ENCODE results near the gene IL18R1. TPM values are rescaled to one million over a fixed set of nuclear protein-coding genes. Genes with fewer than 3 reads are reported as not detected.

Gene IL18R1
- total RNA-seq, 1 donor from 2014 or later, result 68.2 TPM

- no peaks in the 10 kb centered on the region for H3K27me3 Mint-ChIP-seq (ENCODE audit: low read depth)
- H3K4me3 Mint-ChIP-seq (ENCODE audit: low read depth), result no peak overlapping the region
Measured at GRCh38 chr2:102334486-102334885, 21.1 kb upstream of the IL18R1 start.

GRCh38 chr2:102335871-102336366, 19.7 kb upstream of the IL18R1 start:
- intact Hi-C loops (cut with micrococcal nuclease), result loop anchor here (2.0 kb wide), 3 partner anchors 13 to 31 kb away; no protein-coding TSS in a partner anchor
- H3K4me1 Mint-ChIP-seq (ENCODE audit: low read depth), result peaks cover 48% of the 10 kb centered on the region
- H3K36me3 Mint-ChIP-seq (ENCODE audit: low read depth), result peaks cover 26% of the 10 kb centered on the region
- no peak for DNase-seq (ENCODE audit: low spot score)
- H3K9me3 Mint-ChIP-seq, result peaks cover 15% of the 10 kb centered on the region
- H3K27ac Mint-ChIP-seq, result no peak overlapping the region
- no peak overlapping the region for H3K4me3 Mint-ChIP-seq (ENCODE audit: low read depth)
- H3K27me3 Mint-ChIP-seq (ENCODE audit: low read depth), result no peaks in the 10 kb centered on the region

More at GRCh38 chr2:102334486-102334885, 21.1 kb upstream of the IL18R1 start:
- Mint-ChIP-seq H3K36me3 (ENCODE audit: low read depth) (peaks cover 20% of the 10 kb centered on the region), H3K9me3 (peaks cover 15% of the 10 kb centered on the region), H3K27ac (no peak overlapping the region), H3K4me1 (ENCODE audit: low read depth) (peaks cover 44% of the 10 kb centered on the region)
- intact Hi-C loops (cut with micrococcal nuclease), result no loop called here
- no peak for DNase-seq (ENCODE audit: low spot score)

GRCh38 chr2:102336502-102336945, 19.1 kb upstream of the IL18R1 start:
- intact Hi-C loops (cut with micrococcal nuclease), result loop anchor here (2.0 kb wide), 3 partner anchors 14 to 32 kb away; no protein-coding TSS in a partner anchor
- H3K4me1 Mint-ChIP-seq (ENCODE audit: low read depth), result peaks cover 49% of the 10 kb centered on the region
- H3K27ac Mint-ChIP-seq, result peak overlapping the region; percentile 10
- H3K9me3 Mint-ChIP-seq, result peaks cover 15% of the 10 kb centered on the region
- DNase-seq (ENCODE audit: low spot score), result no peak
- peaks cover 21% of the 10 kb centered on the region for H3K36me3 Mint-ChIP-seq (ENCODE audit: low read depth)
- H3K27me3 Mint-ChIP-seq (ENCODE audit: low read depth), result no peaks in the 10 kb centered on the region
- no peak overlapping the region for H3K4me3 Mint-ChIP-seq (ENCODE audit: low read depth)

- H3K36me3 Mint-ChIP-seq (ENCODE audit: low read depth), result peaks cover 19% of the 10 kb centered on the region
- H3K4me3 Mint-ChIP-seq (ENCODE audit: low read depth), result no peak overlapping the region
- DNase-seq (ENCODE audit: low spot score), result no peak
- peaks cover 49% of the 10 kb centered on the region for H3K4me1 Mint-ChIP-seq (ENCODE audit: low read depth)
- no peak overlapping the region for H3K27ac Mint-ChIP-seq
- H3K27me3 Mint-ChIP-seq (ENCODE audit: low read depth), result no peaks in the 10 kb centered on the region
- intact Hi-C loops (cut with micrococcal nuclease), result loop anchor here (2.0 kb wide), 3 partner anchors 14 to 32 kb away; no protein-coding TSS in a partner anchor
- peaks cover 13% of the 10 kb centered on the region for H3K9me3 Mint-ChIP-seq
Measured at GRCh38 chr2:102337012-102337411, 18.6 kb upstream of the IL18R1 start.

GRCh38 chr2:102337481-102338386, 17.9 kb upstream of the IL18R1 start:
- no peak overlapping the region for H3K4me3 Mint-ChIP-seq (ENCODE audit: low read depth)
- H3K27me3 Mint-ChIP-seq (ENCODE audit: low read depth), result no peaks in the 10 kb centered on the region
- intact Hi-C loops (cut with micrococcal nuclease), result loop anchor here (1.0 to 2.0 kb wide), 4 partner anchors 13 to 79 kb away; no protein-coding TSS in a partner anchor
- H3K36me3 Mint-ChIP-seq (ENCODE audit: low read depth), result peaks cover 14% of the 10 kb centered on the region
- peak overlapping the region; percentile 78 for H3K27ac Mint-ChIP-seq
- peaks cover 44% of the 10 kb centered on the region for H3K4me1 Mint-ChIP-seq (ENCODE audit: low read depth)
- no peak for DNase-seq (ENCODE audit: low spot score)
- peaks cover 6% of the 10 kb centered on the region for H3K9me3 Mint-ChIP-seq

GRCh38 chr2:102340778-102341177, 14.8 kb upstream of the IL18R1 start:
- Mint-ChIP-seq H3K36me3 (ENCODE audit: low read depth) (peaks cover 6% of the 10 kb centered on the region), H3K27me3 (ENCODE audit: low read depth) (no peaks in the 10 kb centered on the region), H3K4me3 (ENCODE audit: low read depth) (no peak overlapping the region), H3K4me1 (ENCODE audit: low read depth) (peaks cover 27% of the 10 kb centered on the region), H3K27ac (no peak overlapping the region), H3K9me3 (no peaks in the 10 kb centered on the region)
- no peak for DNase-seq (ENCODE audit: low spot score)
- intact Hi-C loops (cut with micrococcal nuclease), result no loop called here

- peaks cover 19% of the 10 kb centered on the region for H3K4me1 Mint-ChIP-seq (ENCODE audit: low read depth)
- H3K27ac Mint-ChIP-seq, result no peak overlapping the region
- intact Hi-C loops (cut with micrococcal nuclease), result no loop called here
- H3K9me3 Mint-ChIP-seq, result no peaks in the 10 kb centered on the region
- peaks cover 13% of the 10 kb centered on the region for H3K36me3 Mint-ChIP-seq (ENCODE audit: low read depth)
- H3K27me3 Mint-ChIP-seq (ENCODE audit: low read depth), result no peaks in the 10 kb centered on the region
- H3K4me3 Mint-ChIP-seq (ENCODE audit: low read depth), result no peak overlapping the region
- DNase-seq (ENCODE audit: low spot score), result no peak
Measured at GRCh38 chr2:102342888-102343287, 12.7 kb upstream of the IL18R1 start.

- H3K27me3 Mint-ChIP-seq (ENCODE audit: low read depth), result no peaks in the 10 kb centered on the region
- DNase-seq (ENCODE audit: low spot score), result no peak
- peaks cover 17% of the 10 kb centered on the region for H3K36me3 Mint-ChIP-seq (ENCODE audit: low read depth)
- no peak overlapping the region for H3K4me3 Mint-ChIP-seq (ENCODE audit: low read depth)
- intact Hi-C loops (cut with micrococcal nuclease), result no loop called here
- H3K27ac Mint-ChIP-seq, result no peak overlapping the region
- H3K9me3 Mint-ChIP-seq, result no peaks in the 10 kb centered on the region
- peaks cover 18% of the 10 kb centered on the region for H3K4me1 Mint-ChIP-seq (ENCODE audit: low read depth)
Measured at GRCh38 chr2:102344397-102344796, 11.2 kb upstream of the IL18R1 start.

GRCh38 chr2:102345329-102345920, 10.2 kb upstream of the IL18R1 start:
- no peak for DNase-seq (ENCODE audit: low spot score)
- Mint-ChIP-seq H3K9me3 (no peaks in the 10 kb centered on the region), H3K4me3 (ENCODE audit: low read depth) (no peak overlapping the region), H3K36me3 (ENCODE audit: low read depth) (peaks cover 21% of the 10 kb centered on the region), H3K27me3 (ENCODE audit: low read depth) (no peaks in the 10 kb centered on the region), H3K27ac (no peak overlapping the region), H3K4me1 (ENCODE audit: low read depth) (peaks cover 23% of the 10 kb centered on the region)
- intact Hi-C loops (cut with micrococcal nuclease), result no loop called here

- Mint-ChIP-seq H3K36me3 (ENCODE audit: low read depth) (peaks cover 19% of the 10 kb centered on the region), H3K27me3 (ENCODE audit: low read depth) (no peaks in the 10 kb centered on the region), H3K9me3 (no peaks in the 10 kb centered on the region), H3K4me1 (ENCODE audit: low read depth) (peaks cover 23% of the 10 kb centered on the region), H3K4me3 (ENCODE audit: low read depth) (no peak overlapping the region), H3K27ac (no peak overlapping the region)
- intact Hi-C loops (cut with micrococcal nuclease), result no loop called here
- DNase-seq (ENCODE audit: low spot score), result no peak
Measured at GRCh38 chr2:102346381-102347130, 9.0 kb upstream of the IL18R1 start.

- intact Hi-C loops (cut with micrococcal nuclease), result loop anchor here (1.0 to 2.0 kb wide), 2 partner anchors 13 to 46 kb away; no protein-coding TSS in a partner anchor
- Mint-ChIP-seq H3K27me3 (ENCODE audit: low read depth) (no peaks in the 10 kb centered on the region), H3K27ac (peak overlapping the region; percentile 0), H3K9me3 (no peaks in the 10 kb centered on the region), H3K36me3 (ENCODE audit: low read depth) (peaks cover 23% of the 10 kb centered on the region), H3K4me3 (ENCODE audit: low read depth) (no peak overlapping the region), H3K4me1 (ENCODE audit: low read depth) (peaks cover 29% of the 10 kb centered on the region)
- DNase-seq (ENCODE audit: low spot score), result no peak
Measured at GRCh38 chr2:102350137-102350793, 5.3 kb upstream of the IL18R1 start.

- H3K36me3 Mint-ChIP-seq (ENCODE audit: low read depth), result peaks cover 46% of the 10 kb centered on the region
- peak overlapping the region; percentile 98 for H3K4me3 Mint-ChIP-seq (ENCODE audit: low read depth)
- peak overlapping the region; percentile 93 for H3K27ac Mint-ChIP-seq
- H3K4me1 Mint-ChIP-seq (ENCODE audit: low read depth), result peaks cover 47% of the 10 kb centered on the region
- no peak for DNase-seq (ENCODE audit: low spot score)
- H3K9me3 Mint-ChIP-seq, result no peaks in the 10 kb centered on the region
- intact Hi-C loops (cut with micrococcal nuclease), result loop anchor here (1.0 to 2.0 kb wide), 3 partner anchors 52 to 93 kb away; no protein-coding TSS in a partner anchor
- no peaks in the 10 kb centered on the region for H3K27me3 Mint-ChIP-seq (ENCODE audit: low read depth)
Measured at GRCh38 chr2:102356381-102356712, 751 bp downstream of the IL18R1 start.

Measured in activated T-helper 2 cell treated with anti-CD3 and anti-CD28 coated beads, Interferon-gamma antibody, Interleukin-2, Interleukin-4, amounts not matched to agents 10 μg/mL and 5 μg/mL and 100 μg/mL, durations not matched to agents 14 hours and 24 hours and 36 hours (primary cell).